ENCODE data around the gene TAAR2.
A peak's percentile ranks its signal among the peaks of the same experiment; 100 is the strongest.

Gene TAAR2

DNA sequence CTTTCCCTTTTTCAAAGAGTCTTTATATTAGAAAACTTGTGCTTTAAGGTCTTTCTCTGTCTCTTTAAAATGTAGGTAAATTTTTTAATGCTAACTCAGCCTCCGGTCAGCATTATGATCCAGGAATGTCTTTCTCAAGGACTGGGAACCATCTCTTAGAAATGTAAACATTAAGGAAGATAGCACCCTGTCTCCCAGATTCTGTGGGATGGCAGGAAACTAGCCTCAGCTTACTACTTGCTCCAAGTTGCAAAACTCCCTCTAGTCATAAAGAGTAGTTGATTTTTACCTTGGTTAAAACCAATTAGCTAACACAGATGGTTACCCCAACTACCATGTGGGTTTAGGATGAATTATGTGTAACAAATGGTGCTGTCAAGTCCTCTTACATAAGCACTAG, 39.6 kb upstream of the TAAR2 start:
- no peak overlapping the region for H3K4me3 ChIP-seq (ENCODE audit: low read depth, low read length)
- no peak for DNase-seq (ENCODE audit: low read depth)
- TF ChIP-seq, protein P1, sequence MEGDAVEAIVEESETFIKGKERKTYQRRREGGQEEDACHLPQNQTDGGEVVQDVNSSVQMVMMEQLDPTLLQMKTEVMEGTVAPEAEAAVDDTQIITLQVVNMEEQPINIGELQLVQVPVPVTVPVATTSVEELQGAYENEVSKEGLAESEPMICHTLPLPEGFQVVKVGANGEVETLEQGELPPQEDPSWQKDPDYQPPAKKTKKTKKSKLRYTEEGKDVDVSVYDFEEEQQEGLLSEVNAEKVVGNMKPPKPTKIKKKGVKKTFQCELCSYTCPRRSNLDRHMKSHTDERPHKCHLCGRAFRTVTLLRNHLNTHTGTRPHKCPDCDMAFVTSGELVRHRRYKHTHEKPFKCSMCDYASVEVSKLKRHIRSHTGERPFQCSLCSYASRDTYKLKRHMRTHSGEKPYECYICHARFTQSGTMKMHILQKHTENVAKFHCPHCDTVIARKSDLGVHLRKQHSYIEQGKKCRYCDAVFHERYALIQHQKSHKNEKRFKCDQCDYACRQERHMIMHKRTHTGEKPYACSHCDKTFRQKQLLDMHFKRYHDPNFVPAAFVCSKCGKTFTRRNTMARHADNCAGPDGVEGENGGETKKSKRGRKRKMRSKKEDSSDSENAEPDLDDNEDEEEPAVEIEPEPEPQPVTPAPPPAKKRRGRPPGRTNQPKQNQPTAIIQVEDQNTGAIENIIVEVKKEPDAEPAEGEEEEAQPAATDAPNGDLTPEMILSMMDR (conservative IDR thresholded peaks at IDR 0.05; ENCODE audit: low read depth, low read length) = no peak

DNA sequence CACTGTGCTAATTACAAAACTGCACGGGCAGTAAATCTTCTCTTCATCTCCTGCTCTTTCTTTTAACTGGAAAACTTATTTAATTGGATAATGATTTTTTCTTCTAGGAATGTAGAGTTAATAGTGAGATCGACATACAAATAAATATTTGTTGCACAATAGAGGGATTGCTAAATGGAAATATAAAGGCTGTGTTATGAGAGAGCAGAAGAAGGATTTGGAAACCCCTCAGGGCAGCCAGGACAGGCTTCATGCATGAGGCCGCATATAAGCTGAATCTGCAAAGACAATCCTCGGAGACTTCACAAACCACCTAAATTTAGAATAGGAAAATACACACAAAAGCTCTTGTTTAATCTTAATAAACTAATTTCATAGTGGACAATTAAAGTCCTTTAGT, 37.8 kb upstream of the TAAR2 start:
- no peak overlapping the region for H3K4me3 ChIP-seq (ENCODE audit: low read depth, low read length)
- TF ChIP-seq, protein P1 (conservative IDR thresholded peaks at IDR 0.05; ENCODE audit: low read depth, low read length) = no peak
- DNase-seq (ENCODE audit: low read depth) = no peak

DNA sequence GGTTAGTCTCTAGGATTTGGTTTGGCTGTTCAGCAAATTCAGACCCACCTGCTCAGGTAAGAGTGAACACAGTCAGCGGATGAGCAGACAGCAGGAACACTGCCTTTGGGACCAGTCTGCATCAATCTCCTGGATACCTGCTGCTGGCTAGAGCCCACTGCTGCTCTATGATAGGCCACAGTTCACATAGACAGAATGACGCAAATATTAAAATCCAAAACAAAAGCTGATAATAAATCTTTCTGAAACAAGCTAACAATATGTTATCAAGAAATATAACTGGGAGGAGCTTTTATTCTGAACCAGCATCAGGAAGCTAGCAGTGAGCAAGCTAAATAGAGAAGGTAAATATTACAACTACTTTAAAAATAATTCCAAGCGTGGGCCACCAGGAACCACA, 35.0 kb upstream of the TAAR2 start, which contains the start of gene TAAR1:
Gene TAAR1, minus strand, starts transcription at position 101 of the 400 bp plus-strand sequence. CDS start 13,179 bp downstream, outside the sequence.
- no peak for DNase-seq (ENCODE audit: low read depth)
- no peak within 1 kb of the TSS for H3K4me3 ChIP-seq (ENCODE audit: low read depth, low read length)
- TF ChIP-seq, protein P1 (conservative IDR thresholded peaks at IDR 0.05; ENCODE audit: low read depth, low read length) = no peak

DNA sequence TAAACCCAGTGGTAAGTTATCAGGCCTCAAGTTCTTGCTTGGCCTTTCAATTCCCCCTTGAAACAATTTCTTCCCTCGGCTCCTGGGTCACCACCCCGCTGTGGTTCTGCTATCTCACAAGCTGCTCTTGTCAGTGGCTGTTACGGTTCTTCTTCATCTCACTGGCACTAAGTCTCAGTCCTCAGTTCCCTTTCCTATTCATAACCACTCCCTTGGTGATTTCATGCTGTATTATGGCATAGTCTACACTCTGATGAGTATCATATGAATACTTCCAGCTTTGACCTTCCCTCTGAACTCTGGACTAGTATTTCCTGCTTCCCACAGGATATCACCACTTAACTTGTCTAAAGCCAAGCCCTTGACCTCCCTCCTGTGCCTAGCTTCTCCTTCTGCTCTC, 27.0 kb upstream of the TAAR2 start:
- H3K4me3 ChIP-seq (ENCODE audit: low read depth, low read length) = no peak overlapping the region
- TF ChIP-seq, protein P1 (conservative IDR thresholded peaks at IDR 0.05; ENCODE audit: low read depth, low read length) = no peak
- no peak for DNase-seq (ENCODE audit: low read depth)

DNA sequence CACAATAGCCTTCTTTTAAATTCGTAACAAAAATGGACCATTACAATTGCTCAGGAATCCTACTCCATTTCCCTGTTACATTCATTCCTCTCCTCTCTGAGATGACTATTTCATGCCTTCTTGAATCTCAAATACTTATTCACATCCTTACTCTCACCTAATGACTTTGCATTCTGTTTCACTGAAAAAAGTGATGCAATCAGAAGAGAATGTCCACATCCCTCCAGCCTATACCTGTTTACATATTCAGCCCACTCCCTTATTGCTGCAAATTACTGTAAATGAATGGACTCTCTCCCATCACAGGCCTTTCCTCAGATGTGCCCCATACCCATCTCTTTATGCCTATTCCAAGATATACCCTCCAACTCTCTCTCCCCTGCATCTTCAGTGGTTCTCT, 26.4 kb upstream of the TAAR2 start:
- DNase-seq (ENCODE audit: low read depth) = peak; percentile 11
- TF ChIP-seq, protein P1 (conservative IDR thresholded peaks at IDR 0.05; ENCODE audit: low read depth, low read length) = no peak
- H3K4me3 ChIP-seq (ENCODE audit: low read depth, low read length) = no peak overlapping the region

DNA sequence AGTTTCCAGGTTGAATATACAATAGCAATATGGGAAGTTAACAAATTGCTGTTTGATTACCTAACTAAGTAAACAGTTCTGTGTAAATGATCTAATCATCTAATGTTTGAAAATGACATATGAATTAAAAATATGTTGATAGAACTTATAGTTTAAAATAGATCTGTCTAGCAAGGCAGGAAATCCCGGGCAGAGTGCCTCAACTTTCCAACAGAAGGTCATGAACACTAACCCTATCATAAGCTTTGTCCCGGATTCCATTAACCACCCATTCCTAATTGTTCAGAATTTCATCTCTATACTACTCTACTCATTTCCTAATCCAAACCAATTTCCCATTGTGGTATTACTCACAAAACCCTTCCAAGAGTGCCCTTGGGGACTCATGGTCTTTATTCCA, 24.8 kb upstream of the TAAR2 start:
- no peak for DNase-seq (ENCODE audit: low read depth)
- no peak overlapping the region for H3K4me3 ChIP-seq (ENCODE audit: low read depth, low read length)
- TF ChIP-seq, protein P1 (conservative IDR thresholded peaks at IDR 0.05; ENCODE audit: low read depth, low read length) = no peak

DNA sequence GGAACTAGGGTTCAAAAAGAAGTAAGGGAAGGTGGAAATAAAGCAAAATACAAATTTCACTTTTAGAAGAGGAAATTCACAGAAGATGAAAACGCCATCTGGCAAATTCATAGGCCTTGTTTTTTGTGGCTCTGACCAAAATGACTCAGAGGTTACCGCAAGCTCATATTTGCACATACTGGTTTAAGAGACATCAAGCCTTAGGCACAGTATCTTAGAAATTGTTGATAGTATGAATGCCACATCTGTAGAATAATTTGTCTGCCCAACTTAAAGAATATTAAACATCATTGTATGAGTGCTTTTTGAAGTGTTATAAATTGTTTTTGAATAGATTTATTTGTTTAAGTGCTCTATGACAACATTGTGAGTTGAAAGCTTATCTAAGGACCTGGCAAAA, 24.3 kb upstream of the TAAR2 start:
- TF ChIP-seq, protein P1 (conservative IDR thresholded peaks at IDR 0.05; ENCODE audit: low read depth, low read length) = no peak
- H3K4me3 ChIP-seq (ENCODE audit: low read depth, low read length) = no peak overlapping the region
- peak; percentile 86 for DNase-seq (ENCODE audit: low read depth)

Data from choroid plexus epithelial cell (primary cell).